DND-41 (cell line): ENCODE data around the gene NRIP1.

Experiments used
- EZH2 ChIP-seq: IDR thresholded peaks from 3 replicates; pipeline ENCODE4 v1.6.1; 2012; ENCODE audit warnings: borderline replicate concordance, low read depth, mild to moderate bottlenecking, moderate library complexity, low read length, inconsistent platforms; ENCODE audit not compliant: severe bottlenecking
- TF ChIP-seq, protein P1 (sequence below): IDR thresholded peaks from 2 replicates; pipeline ENCODE4 v1.5.1; 2012; ENCODE audit warnings: borderline replicate concordance, low read length, moderate library complexity, mild to moderate bottlenecking; ENCODE audit not compliant: poor library complexity, severe bottlenecking; ENCODE audit errors: extremely low read depth

DNA sequence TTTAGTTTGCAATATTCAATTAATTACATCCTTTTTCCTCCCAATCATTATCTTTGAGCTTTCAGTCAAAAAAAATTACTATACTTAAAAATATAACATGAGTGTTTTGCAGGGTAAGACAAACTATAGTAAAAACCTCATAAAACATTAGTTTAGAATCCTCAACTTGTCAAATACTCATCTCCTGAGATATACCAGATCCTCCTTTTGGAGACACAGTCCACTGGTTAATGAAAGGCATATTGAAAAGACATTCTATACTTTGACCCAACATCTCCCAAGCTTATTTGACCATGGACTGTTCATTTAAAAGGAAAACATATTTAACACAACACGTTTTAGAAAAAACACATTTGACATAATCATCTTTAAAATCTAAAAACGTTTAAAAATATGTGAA lies 52.8 kb downstream of the NRIP1 start:
- TF ChIP-seq, protein P1, sequence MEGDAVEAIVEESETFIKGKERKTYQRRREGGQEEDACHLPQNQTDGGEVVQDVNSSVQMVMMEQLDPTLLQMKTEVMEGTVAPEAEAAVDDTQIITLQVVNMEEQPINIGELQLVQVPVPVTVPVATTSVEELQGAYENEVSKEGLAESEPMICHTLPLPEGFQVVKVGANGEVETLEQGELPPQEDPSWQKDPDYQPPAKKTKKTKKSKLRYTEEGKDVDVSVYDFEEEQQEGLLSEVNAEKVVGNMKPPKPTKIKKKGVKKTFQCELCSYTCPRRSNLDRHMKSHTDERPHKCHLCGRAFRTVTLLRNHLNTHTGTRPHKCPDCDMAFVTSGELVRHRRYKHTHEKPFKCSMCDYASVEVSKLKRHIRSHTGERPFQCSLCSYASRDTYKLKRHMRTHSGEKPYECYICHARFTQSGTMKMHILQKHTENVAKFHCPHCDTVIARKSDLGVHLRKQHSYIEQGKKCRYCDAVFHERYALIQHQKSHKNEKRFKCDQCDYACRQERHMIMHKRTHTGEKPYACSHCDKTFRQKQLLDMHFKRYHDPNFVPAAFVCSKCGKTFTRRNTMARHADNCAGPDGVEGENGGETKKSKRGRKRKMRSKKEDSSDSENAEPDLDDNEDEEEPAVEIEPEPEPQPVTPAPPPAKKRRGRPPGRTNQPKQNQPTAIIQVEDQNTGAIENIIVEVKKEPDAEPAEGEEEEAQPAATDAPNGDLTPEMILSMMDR = no peak
- no peak for TF ChIP-seq EZH2
